Daoy (cell line): ENCODE results near the gene RAB1A. TPM values are rescaled to one million over a fixed set of nuclear protein-coding genes. Genes with fewer than 3 reads are reported as not detected.
"Not testable (repeated sequence)": the region's sequence is repeated elsewhere in the genome, so short reads cannot be mapped to it uniquely, and the experiment has no call there.

Source experiments
- DNase-seq: peaks from one replicate; pipeline ENCODE4 v3.0.0-alpha.2; 2015; ENCODE audit warnings: low read depth
- total RNA-seq: library from RNA; depleted of rRNA; stranded (reverse); fragments of >200 nt; shearing (Covaris generic); gene quantifications from 2 replicates; pipeline ENCODE4 v1.2.3, GENCODE V29; 2014; rRNA removed

Gene RAB1A
- 72.8 and 76.9 TPM in 2 replicates for total RNA-seq

- DNase-seq: peak; percentile 100
Measured at GRCh38 chr2:65129826-65130663, at the start of gene RAB1A. RAB1A (minus strand) TSS chr2:65130106; CDS start chr2:65129915, 191 bp downstream.

- no peak for DNase-seq
Measured at GRCh38 chr2:65177751-65178442, 48.0 kb upstream of the RAB1A start.

- no peak for DNase-seq
Measured at GRCh38 chr2:65175894-65176530, 46.1 kb upstream of the RAB1A start.

GRCh38 chr2:65174031-65174430 lies 44.1 kb upstream of the RAB1A start:
- DNase-seq: peak; percentile 39

- no peak for DNase-seq
Measured at GRCh38 chr2:65172994-65173790, 43.3 kb upstream of the RAB1A start.

DNA sequence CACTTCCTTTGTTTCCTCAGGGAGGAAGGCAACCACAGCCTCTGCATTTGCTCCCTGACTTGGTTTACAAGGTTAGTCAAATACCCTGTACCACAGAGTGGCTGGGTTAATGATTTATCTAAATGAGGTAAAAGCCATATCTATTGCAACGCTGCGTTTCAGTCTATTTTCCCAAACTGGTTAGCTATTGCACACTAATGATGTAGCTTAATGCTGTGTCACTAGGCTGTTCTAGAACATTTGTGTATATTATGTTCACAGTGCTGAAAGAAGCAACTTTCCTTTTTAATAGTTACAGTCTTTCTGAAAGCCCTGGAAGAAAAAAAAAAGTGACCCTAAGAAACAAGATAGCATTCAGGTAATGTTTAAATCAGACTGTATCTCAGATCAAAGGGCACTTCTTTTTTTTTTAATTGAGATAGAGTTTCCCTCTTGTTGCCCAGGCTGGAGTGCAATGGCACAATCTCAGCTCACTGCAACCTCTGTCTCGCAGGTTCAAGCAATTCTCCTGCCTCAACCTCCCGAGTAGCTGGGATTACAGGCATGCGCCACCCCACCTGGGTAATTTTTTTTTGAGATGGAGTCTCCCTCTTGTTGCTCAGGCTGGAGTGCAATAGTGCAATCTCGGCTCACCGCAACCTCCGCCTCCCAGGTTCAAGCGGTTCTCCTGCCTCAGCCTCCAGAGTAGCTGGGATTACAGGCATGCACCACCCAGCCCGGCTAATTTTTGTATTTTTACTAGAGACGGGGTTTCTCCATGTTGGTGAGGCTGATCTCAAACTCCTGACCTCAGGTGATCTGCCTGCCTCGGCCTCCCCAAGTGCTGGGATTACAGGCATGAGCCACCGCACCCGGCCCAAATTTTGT lies 40.9 kb upstream of the RAB1A start:
- not testable (repeated sequence) for DNase-seq

DNA sequence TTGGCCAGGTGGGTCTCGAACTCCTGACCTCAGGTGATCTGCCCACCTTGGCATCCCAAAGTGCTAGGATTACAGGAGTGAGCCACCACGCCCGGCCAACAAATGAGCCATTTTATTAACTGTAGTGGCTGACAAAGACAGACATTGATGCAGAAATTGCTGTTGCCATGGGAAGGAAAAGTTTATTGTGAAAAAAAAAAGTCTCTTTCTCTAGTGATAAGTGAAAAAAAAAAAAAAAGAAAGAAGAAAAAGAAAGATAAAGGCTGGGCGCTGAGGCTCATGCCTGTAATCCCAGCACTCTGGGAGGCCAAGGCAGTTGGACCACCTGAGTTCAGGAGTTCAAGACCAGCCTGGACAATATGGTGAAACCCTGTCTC lies 39.8 kb upstream of the RAB1A start:
- no peak for DNase-seq

GRCh38 chr2:65165558-65165957 lies 35.7 kb upstream of the RAB1A start:
- no peak for DNase-seq

DNA sequence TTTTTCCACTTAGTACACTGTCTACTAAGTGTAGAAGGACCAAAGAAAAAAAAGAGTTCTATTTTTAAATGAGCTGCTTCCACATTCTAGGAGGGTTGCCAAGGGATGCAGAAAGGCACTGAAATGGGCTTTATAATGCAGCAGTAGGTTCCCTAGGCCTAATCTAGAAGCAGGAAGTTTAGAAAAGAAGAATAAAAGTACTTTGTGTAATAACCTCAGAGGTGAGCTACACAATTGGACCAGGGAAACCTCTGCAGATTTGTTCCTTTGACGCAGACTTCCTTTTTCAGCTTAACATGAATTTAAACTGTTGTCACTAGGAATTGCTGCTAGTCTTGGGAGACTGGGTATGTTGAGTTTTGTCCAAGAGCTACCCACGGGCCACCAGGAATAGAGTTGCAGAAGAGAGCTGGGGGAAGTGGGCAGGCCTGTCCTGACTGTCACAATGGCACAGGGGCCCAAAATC lies 34.6 kb upstream of the RAB1A start:
- DNase-seq: no peak

GRCh38 chr2:65161551-65162100 lies 31.7 kb upstream of the RAB1A start:
- DNase-seq: no peak

GRCh38 chr2:65159906-65160305 lies 30.0 kb upstream of the RAB1A start:
- no peak for DNase-seq

GRCh38 chr2:65159261-65159660 lies 29.4 kb upstream of the RAB1A start:
- DNase-seq: no peak

GRCh38 chr2:65158557-65158956 lies 28.7 kb upstream of the RAB1A start:
- DNase-seq: no peak

DNA sequence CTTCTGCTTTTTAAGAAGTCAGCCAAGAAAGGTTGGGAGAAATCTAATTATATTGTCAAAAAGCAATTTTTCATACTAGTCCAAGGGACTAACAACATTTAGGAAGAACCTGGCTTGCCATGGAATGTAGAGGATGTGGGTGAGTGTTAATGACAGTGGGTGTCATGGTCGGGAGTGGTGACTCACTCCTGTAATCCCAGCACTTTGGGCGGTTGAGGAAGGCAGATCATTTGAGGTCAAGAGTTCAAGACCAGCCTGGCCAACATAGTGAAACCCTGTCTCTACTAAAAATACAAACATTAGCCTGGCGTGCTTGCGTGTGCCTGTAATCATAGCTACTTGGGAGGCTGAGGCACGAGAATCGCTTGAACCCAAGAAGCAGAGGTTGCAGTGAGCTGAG lies 27.9 kb upstream of the RAB1A start:
- peak; percentile 60 for DNase-seq

DNA sequence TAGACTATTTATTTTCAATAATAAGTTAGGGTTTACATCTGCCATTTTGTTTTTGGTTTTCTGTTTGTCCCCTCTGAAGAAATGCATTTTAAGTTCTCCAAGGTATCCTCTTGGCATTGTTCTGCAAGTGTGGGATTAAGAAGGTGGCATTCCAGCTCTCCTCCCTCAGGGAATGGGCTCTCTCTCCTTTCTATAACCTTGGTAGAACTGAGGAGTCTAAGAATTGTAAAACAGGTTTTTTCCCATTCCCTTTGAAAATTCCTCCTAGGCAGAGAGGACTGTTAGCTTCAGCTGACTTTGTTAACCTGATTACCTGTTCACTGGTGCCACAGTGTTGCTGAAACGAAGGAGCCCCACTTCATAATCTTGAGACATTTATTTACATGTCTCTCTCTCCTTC lies 26.1 kb upstream of the RAB1A start:
- DNase-seq: no peak

DNA sequence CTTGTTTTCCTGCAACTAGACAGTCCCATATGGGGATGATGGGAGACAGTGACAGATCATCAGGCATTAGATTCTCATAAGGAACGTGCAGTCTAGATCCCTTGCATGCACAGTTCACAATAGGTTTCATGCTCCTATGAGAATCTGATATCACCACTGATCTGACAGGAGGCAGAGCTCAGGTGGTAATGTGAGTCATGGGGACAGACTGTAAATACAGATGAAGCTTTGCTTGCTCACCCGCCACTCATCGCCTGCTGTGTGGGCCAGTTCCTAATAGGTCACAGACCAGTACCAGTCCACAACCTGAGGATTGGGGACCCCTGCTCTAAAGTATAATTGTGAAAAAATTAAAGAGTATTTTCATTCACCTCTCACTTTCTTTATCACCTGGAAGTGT lies 23.6 kb upstream of the RAB1A start:
- peak; percentile 36 for DNase-seq

DNA sequence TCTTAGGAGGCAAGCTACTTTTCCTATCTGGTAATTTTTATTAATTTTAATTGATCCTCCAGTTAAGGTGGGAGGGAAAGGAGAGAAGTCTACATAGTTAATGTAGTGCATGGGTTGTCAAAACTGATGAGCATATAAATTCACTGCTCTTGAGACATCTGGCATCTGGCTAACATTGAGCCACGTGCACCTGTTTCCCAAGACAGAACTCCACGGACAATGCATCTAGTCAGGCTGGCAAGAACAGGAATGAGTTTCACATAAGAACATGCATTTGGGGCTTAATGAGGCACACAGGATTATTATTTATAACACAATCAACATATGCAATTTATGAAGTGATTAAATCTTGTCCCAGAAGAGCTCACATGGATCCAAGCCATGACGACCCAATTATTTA lies 16.2 kb upstream of the RAB1A start:
- no peak for DNase-seq

GRCh38 chr2:65144571-65144970 lies 14.7 kb upstream of the RAB1A start:
- no peak for DNase-seq

GRCh38 chr2:65142515-65142914 lies 12.6 kb upstream of the RAB1A start:
- DNase-seq: no peak

- DNase-seq: no peak
Measured at GRCh38 chr2:65137197-65137775, 7.4 kb upstream of the RAB1A start.
